ENCODE measurements around the gene GRK4.
"Not testable (repeated sequence)": the region's sequence is repeated elsewhere in the genome, so short reads cannot be mapped to it uniquely, and the experiment has no call there.

Gene GRK4

DNA sequence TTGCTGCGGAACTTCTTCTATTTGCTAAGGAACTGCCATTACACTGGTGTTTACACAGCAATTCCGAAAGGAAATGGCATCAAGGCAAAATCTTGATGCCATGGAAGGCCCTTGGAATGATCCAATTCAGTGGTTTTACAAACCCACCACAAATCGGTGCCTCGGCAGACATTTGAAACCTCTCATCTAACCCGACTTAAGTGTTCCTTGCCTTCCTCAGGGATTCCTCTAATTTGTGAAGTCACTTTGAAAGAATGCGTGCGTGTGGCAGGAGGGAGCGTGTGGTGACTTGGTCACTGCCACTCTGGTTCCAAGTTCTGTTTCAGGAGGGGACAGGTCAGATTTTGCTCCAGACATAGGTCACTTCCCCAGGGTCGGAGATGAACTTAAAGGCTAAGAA, 4.9 kb upstream of the GRK4 start:
- no peak for DNase-seq (ENCODE audit: low read depth, low spot score)

DNA sequence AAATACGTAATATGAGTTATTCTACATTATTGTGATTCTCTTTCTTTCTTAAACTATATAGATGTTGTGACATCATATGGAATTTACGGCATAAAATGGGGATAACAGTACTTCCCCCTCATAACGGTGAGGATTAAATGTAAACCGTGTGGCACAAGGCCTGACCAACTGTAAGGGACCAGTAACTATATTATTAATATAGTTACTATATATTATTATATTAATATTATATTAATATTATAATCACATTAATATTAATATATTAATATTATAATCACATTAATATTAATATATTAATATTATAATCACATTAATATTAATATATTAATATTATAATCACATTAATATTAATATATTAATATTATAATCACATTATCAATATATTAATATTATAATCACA, 2.9 kb upstream of the GRK4 start:
- not testable (repeated sequence) for DNase-seq (ENCODE audit: low read depth, low spot score)

DNA sequence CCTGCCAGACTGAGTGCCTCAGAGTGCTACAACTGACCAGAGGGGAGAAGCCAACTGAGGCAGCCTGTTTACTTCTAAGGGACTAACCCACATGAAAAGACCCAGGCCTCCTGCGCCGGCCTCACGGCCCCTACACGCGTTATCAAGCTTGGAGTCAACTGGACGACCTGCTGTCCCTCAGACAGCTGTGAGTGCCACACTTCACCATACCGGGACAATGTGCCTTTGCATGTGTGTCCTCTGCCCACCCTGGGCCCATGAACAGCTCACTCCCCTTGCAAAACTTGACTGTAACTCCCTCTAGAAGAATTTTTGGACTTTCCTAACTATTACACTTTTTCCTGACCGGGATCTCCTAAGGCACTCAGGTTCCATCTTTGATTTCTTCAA, 2.0 kb upstream of the GRK4 start:
- DNase-seq (ENCODE audit: low read depth, low spot score) = no peak

DNA sequence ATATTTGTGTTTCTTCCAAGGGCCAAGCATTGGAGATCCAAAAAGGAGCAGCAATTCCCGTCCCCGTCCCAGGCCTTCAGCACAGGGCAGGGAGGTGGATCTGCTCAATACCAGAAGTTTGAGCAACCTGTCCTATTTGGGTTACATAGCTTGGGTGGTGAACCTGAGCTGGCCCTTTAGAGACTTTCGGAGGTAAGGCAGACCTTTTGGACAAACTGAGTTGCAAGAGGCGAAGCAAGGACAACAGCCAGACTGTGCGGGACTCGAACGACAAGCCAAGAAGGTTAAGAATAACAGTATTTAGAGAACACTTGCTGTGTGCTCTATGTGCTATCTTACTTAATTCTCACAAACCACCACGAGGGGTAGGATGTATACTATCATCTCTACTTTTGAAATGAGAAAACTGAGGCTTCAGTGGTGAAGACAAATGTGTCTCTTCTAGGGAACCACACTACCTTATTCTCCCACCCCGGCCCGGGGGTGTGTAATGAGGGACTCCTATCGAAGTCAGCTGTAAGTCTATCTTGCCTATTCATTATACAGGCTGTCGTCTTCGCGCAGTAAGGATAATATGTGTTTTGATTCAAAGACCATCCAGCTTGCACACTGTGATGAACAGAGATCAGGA, 1.4 kb upstream of the GRK4 start:
- DNase-seq (ENCODE audit: low read depth, low spot score) = no peak

DNA sequence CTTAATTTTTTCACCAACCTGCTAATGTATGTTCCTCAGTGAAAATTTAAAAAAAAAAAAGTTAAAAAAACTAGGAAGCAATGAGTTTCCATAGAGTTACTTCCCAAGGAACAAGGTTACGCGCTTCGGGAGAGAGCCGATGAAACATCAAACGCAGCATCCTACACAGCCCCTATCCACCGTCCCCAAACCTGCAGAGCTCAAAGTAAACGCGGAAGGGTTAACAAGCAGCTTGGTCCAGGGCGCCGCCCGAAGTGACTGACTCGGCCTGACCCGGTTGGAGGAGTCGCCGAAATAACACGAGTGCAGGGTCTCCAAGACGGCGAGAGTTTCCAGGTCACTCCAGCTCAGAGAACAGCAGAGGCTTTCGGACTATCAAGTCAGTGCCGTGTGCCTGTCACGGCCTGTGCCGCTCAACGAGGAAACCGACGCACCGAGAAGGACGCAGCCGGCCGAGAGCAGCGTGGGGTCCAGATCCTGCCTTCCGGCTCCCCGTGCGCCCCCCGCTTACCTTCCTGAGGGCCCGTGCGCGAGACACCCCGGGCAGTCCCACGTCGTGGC, 677 bp upstream of the GRK4 start:
- no peak for DNase-seq (ENCODE audit: low read depth, low spot score)

DNA sequence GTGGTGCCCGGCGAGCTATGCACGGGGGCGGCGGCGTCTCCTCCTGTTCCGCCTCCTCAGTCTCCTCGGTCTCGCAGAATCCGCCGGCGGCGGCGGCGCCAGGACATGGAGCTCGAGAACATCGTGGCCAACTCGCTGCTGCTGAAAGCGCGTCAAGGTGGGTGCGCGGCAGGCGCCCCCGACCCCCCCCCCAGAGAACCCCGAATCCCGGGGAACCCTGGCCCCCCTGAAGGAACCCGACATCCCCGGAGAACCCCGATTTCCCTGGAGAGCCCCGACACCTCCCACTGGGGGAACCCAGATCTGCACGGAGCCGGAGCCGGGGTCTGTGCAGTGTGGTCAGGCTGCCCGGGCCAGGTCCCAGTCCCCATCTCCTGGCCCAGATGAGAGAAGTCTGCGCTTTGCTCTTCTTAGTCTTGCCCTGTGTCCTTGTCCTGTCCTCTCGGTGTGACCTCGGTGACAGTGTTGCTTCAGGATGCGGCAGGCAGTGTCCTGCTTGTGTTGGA, 648 bp downstream of the GRK4 start:
- no peak for DNase-seq (ENCODE audit: low read depth, low spot score)

DNA sequence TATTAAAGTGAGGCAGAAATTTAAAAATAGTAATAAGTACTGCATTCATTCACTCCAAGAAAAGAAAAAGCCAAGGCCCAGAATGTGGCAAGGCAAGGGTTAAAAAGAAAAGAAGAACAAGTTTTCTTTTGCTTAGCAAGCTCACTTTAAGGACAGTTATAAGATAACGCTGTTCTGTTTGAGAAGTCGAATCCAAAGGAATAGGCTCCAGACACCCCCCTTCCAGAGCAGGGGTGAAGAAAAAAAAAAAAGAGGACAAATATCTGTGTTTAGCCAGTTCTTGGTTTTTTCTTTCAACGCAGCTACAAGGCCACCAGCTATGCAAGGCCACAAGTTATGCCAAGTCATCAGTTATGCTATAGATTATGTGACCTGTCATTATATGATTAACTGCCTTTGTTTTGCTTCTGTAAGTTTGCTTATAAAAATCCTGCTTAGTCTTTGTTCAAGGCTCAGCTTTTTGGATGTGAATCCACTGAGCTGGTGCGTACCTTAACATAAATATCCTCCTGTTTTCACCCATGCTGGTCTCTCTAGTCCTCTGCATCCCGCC, 1.4 kb downstream of the GRK4 start:
- no peak for DNase-seq (ENCODE audit: low read depth, low spot score)

DNA sequence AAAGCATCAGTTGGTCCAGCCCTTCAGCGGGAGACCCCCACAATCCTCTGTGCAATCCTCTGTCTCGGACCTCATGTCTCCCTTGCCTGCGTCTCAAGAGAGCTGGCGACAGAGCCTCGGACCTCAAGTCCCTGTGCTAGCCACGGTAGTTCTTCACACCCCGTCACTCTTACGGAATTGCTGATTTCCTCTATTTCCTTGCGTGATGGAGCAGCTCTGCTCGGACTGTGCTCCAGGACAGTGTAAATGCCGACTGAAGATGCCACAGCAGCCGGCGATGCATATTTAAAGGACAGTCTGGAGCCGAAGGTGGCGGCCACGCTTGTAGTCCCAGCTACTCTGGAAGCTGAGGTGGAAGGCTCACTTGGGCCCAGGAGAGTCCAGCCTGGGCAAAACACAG, 1.9 kb downstream of the GRK4 start:
- no peak for DNase-seq (ENCODE audit: low read depth, low spot score)

DNA sequence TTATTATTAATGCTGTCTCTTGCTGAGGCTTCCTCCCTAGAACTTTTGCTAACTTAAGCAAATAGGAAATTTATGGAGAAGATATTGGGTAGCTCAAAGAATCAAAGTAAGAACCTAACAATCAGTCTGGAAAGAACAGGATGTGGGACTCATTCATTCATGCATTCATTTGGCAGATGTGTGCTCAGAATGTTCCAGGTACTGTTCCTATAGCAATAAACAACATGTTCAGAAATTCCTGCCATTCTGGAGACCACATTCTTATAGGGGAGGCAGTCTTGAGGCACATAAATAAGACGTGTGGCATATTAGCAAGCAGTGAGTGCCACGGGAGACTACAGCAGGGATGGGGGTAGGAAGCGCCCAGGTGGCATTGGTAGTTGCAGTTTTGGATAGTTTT, 5.0 kb downstream of the GRK4 start:
- no peak for DNase-seq (ENCODE audit: low read depth, low spot score)

DNA sequence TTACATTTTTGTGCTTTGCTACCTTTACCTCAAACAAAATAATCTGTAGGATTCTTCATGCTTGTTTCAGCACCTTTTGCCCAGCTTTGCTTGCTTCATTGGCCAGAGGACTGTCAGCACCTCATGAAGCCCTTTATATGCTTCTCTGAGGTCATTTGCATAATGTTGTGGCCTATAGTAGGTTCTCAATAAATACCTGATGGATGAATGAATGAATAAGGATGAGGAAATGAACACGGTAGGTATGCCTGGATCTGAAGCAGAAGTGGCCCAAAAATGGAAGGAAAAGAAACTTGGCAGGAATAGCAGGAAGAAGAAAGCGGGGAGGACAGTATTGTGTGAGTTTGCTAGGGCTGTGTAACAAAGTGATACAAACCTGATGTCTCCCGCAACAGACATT, 7.9 kb downstream of the GRK4 start:
- DNase-seq (ENCODE audit: low read depth, low spot score) = no peak

DNA sequence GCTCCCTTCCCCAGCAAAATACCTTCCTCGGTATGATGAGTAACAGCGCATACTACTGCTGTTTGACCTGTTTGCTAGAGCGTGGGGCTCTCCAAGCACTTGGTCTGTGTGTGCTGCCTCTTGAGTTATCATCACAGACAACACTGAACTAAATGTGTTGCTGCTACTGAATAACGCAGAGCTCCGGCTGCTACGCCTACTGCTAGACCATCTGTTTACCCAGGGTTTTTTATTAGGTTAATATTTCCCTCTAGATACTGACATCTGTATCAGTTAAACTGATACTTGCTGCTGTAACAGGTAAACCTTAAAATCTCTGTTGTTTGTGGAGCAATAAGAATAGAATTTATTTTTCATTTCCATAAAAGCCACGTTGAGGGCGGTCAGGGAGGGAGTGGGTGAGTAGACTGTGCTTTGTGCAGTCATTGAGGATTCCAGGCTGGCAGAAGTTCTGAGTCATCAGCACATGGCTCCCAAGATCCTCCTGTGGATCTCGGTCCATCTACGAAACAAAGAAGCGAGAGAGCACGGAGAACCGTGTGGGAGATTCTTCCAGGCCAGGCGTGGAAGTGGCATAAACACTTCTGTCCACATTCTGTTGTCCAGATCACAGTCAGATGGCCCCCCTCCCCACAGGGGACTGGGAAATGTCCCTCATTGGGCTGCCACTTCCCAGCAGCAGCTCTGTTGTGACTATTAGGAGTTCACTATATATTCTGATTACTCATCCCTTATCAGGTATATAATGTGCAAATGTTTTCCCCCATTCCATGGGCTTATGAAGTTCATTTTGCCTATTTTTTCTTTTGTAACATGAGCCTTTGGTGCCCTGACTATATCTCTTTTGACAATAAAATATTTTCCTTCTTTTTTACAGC, 14.1 kb downstream of the GRK4 start:
- no peak for DNase-seq (ENCODE audit: low read depth, low spot score)

DNA sequence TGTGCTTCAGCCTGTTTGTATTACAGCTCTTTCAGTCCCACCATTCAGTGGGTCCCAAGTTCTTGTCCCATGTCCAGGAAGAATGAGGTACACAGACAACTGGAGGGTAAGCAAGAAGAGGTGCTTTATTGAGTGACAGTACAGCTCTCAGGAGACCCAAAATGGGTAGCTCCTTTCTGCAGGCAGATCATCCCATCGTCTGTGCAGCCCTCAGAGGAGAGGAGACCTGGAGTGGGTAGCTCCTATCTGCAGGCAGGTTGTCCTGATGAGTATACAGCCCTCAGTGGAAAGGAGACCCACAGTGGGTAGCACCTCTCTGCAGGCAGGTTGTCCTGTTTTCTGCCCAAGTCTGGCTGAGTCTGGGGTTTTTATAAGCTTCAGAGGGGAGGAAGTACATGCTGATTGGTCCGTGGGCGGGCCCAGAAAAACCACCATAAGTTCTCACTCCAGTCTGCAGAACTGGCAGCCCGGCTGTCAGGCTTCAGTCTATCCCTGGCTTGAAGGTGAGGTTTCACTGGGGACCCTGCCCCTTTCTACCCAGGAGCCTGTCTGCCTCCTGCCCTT, 18.0 kb downstream of the GRK4 start:
- no peak for DNase-seq (ENCODE audit: low read depth, low spot score)

DNA sequence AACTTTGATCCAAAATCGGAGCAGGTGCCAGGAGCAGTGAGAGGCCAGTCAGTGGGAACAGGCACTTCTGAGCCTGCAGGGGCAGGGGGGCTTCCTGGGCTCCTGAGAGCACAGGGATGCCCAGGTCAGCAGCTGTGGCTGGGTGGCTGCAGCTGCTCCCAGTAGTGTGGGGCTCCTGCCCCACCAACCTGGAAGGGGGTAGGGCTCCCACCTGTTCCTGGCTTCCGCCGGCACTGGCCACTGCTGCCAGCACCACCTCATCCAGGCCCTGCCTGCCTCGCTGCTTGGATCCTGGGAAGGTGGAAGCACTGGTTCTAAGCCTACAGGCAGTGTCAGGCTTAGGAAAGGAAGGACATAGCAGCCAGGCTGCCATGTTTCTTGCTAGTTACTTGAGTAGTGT, 18.6 kb downstream of the GRK4 start:
- DNase-seq (ENCODE audit: low read depth, low spot score) = no peak

DNA sequence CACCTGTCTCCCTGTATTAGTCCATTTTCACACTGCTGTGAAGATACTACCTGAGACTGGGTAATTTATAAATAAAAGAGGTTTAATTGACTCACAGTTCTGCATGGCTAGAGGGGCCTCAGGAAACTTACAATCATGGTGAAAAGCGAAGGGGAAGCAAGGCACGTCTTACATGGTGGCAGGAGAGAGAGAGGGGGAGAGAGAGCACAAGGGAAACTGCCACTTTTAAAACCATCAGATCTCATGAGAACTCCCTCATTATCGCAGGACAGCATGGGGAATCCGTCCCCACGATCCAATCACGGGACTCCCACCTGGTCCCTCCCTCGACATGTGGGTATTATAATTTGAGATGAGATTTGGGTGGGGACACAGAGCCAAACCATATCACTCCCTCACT, 20.3 kb downstream of the GRK4 start:
- not testable (repeated sequence) for DNase-seq (ENCODE audit: low read depth, low spot score)

DNA sequence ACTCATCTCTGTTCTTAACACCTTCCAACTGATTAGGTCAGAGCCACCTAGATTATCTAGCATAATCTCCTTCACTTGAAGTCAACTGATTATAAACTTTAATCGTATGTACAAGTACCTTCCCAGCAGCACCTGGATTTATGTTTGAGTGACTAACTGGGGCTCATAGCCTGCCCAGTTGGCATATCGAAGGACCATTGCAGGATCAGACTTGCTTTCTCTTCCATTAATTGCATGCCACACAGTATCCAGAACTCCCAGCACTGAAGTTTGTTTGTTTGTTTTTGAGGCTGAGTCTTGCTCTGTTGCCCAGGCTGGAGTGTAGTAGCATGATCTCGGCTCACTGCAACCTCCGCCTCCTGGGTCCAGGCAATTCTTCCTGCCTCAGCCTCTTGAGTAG, 27.9 kb downstream of the GRK4 start:
- DNase-seq (ENCODE audit: low read depth, low spot score) = no peak

DNA sequence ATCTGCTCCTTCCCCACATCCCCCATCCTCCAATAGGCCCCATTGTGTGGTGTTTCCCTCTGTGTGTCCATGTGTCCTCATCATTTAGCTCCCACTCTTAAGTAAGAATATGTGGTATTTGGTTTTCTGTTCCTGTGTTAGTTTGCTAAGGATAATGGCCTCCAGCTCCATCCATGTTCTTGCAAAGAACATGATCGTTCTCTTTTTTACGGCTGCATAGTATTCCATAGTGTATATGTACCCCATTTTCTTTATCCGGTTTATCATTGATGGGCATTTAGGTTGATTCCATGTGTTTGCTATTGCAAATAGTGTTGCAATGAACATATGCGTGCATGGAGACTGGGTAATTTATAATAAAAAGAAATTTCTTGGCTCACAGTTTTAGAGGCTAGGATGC, 31.5 kb downstream of the GRK4 start:
- DNase-seq (ENCODE audit: low read depth, low spot score) = no peak

DNA sequence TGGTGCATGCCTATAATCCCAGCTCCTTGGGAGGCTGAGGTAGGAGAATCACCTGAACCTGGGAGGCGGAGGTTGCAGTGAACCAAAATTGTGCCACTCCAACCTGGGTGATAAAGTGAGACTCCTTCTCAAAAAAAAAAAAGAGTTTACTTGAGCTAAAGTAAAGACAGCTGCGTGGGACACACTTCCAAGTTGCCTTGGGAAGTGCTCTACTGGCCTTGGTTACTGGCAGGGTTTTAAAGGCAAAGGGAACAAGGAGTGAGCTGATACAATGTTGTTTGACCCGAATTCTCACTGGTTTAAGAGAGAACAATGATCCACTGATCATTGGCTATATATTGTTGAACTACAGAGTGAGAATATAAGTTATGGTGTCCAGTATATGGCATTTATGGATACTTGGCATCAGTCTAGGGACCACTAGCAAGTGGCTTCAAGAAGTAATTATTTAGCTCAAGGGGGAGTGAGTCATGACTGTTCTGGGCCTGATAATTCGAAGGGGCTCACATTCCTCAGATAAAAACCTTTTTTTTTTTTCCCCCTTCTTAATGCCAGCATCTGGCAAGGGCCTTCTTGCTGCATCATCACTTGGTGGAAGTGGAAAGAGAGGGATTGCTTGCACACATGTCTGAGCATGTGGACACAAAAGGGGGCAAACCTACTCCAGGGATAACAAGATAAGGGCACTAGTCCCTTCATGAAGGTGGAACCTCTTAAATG, 32.3 kb downstream of the GRK4 start:
- no peak for DNase-seq (ENCODE audit: low read depth, low spot score)

DNA sequence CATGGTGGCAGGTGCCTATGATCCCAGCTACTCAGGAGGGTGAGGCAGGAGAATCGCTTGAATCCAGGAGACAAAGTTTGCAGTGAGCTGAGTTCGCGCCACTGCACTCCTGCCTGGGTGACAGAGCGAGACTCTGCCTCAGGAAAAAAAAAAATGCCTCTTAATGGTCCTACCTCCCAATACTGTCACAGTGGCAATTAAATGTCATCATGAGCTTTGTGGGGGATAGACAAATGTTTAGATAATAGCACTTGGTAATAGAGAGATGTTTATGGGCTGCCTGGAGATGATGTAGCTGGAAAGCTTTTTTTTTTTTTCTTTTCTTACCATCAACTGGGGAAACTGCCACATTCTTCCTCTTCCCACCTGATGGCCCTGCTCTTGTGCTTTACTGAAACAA, 33.0 kb downstream of the GRK4 start:
- DNase-seq (ENCODE audit: low read depth, low spot score) = no peak

DNA sequence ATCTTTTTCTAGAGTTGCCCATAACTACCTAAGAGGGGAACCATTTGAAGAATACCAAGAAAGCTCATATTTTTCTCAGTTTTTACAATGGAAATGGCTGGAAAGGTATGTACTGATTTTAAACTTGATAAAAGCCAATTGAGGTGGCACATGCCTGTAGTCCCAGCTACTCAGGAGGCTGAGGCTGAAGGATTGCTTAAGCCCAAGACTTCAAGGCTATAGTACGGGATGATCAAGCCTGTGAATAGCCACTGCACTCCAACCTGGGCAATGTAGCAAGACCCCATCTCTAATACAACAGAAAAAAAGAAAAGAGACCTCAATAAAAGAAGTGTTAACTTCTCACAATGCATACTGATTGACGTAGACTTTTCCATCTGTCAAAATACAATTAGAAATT, 44.4 kb downstream of the GRK4 start:
- no peak for DNase-seq (ENCODE audit: low read depth, low spot score)

DNA sequence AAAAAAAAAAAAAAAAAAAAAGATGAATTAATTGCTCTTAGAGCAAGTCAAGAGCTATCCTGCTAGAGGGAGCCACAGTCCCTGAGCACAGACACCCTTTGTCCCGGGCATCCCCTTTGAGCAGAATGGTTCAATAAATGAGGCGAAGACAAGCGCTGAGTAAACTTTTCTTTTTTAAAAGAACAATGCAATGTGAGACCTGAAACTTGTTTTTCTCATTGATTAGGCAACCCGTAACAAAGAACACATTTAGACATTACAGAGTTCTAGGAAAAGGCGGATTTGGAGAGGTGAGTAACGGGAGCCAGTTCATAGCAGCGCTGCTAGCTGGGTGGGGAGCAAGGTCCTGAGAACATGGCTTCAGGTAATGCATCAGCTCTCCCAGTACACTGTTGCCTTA, 46.1 kb downstream of the GRK4 start:
- DNase-seq (ENCODE audit: low read depth, low spot score) = no peak

DNA sequence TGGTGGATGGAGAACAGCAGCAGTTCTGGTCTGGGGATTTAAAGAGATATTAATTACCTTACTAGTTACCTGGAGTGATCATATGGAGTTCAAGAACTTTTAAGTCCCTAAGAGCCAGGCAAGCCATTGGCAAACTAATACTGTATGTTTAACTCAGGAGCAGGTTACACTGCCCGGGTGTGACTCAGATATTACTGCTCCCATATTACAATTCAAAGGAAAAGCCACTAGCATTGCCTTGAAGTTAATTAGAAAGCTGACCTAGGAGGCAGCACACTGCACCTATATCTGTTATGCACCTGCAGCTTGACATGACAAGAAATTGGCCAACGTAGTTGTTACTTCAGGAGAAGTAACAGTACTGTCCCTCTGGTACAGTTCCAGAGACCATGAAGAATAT, 47.2 kb downstream of the GRK4 start:
- DNase-seq (ENCODE audit: low read depth, low spot score) = no peak

DNA sequence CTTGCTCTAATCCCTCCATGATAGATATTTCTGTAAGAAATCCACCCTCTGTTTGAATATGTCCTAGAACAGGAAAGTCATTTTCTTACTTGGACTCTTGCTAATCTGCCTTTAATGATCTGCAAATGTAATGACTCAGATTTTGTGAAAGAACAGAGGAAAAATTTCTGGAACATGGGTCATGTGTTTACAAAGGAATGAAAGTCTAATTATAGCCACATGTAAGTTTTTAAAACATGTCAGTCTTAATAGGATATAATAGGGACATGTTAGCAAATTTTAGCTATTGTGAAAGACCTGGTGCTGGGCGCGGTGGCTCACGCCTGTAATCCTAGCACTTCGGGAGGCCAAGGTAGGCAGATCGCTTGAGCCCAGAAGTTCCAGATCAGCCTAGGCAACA, 47.6 kb downstream of the GRK4 start:
- no peak for DNase-seq (ENCODE audit: low read depth, low spot score)
